ENCODE data around the gene GRK4. TPM values are rescaled to one million over a fixed set of nuclear protein-coding genes. Genes with fewer than 3 reads are reported as not detected.

GRK4 gene
- total RNA-seq, 2 donors from 2014 or later = 6.9 to 9.9 TPM

DNA sequence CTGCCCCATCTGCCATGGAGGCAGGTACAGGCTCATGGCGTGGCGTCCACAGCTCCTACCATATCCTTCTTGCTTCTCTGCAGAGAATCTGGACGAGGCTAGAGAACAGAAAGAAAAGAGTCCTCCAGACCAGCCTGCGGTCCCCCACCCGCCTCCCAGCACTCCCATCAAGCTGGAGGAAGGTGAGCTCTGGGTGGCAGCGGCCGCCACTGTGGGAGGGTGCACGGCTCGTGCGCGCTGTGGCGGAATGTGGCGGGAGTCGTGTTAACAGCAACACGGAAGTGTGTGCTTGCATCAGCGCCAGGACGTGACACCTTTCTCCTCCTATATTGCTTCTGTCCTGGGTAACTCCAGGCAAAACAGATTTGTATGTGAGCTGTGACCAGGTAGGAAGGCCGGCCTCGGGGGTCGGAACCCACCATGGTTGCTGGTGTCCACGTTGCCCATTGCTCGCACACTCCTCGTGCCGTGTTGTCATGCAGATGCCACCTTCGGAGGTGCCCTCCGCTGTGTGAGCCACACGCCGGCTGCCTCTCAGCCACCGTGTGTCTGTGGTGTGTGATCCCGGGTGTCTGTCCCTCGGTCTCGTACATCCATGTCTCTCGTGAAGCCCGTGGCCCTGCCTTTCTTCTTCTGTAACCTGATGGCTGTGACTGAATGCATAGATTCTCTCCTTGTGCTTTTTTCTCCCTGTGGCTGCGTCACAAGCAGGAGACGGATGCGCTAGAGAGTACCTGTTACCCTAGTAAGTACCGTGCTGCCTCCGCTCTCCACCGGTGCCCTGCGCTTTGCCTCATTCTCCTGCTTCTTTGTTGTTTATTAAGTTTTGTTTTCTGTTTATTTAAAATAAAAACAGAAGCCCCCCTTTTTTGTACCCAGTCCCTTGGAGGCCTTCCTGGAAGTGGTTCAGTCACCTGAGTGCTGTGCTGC, 37.2 kb upstream of the GRK4 start:
- ATAC-seq (ENCODE audit: insufficient number of reproducible peaks, low FRiP score, low read depth) (no peak), DNase-seq (ENCODE audit: low spot score) (no peak)
- TF ChIP-seq, protein P1, sequence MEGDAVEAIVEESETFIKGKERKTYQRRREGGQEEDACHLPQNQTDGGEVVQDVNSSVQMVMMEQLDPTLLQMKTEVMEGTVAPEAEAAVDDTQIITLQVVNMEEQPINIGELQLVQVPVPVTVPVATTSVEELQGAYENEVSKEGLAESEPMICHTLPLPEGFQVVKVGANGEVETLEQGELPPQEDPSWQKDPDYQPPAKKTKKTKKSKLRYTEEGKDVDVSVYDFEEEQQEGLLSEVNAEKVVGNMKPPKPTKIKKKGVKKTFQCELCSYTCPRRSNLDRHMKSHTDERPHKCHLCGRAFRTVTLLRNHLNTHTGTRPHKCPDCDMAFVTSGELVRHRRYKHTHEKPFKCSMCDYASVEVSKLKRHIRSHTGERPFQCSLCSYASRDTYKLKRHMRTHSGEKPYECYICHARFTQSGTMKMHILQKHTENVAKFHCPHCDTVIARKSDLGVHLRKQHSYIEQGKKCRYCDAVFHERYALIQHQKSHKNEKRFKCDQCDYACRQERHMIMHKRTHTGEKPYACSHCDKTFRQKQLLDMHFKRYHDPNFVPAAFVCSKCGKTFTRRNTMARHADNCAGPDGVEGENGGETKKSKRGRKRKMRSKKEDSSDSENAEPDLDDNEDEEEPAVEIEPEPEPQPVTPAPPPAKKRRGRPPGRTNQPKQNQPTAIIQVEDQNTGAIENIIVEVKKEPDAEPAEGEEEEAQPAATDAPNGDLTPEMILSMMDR (IDR thresholded peaks at IDR 0.05) = no peak
- Histone ChIP-seq H3K9me3 (no peaks in the 10 kb centered on the region), H3K27me3 (replicated peaks; ENCODE audit: insufficient read depth) (no peaks in the 10 kb centered on the region), H3K4me1 (ENCODE audit: control insufficient read depth in 1 of 2, low read depth in 2 of 2) (no peaks in the 10 kb centered on the region), H3K4me3 (no peak overlapping the region), H3K36me3 (peaks cover 49% of the 10 kb centered on the region), H3K27ac (no peak overlapping the region)

DNA sequence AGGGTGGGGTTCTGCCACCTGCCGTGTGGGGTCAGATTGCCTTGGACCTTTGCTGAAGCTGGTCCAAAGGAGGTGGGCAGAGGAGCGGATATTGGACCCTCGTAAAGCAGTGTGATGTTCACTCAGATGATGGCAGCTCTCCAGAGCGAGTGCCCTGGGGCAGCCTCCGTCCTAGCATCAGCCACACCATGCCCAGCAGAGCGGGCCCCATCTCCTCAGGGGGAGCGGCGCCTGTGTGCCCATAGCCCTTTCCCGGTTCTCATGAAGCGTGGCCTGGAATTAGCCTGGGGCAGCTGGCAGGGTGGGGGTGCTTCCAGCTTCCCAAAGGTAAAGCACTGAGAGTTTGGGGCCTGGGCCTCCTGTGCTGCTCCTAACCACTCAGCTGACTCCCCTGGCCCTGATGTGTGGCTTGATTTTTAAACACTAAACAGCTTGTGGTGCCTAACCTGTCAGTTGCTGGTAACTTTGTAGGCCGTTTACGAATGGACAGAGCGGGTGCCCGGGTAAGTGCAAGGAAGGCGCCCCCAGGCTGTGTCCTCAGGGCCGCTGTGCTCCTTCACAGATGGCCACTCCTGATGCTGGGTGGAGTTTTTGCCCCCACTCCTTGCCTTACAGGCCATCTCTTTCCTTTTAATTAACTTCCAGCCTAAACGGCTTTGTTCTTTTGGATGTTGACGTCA, 36.2 kb upstream of the GRK4 start:
- DNase-seq (ENCODE audit: low spot score) (peak; percentile 1), ATAC-seq (ENCODE audit: insufficient number of reproducible peaks, low FRiP score, low read depth) (no peak)
- Histone ChIP-seq H3K27ac (no peak overlapping the region), H3K36me3 (peaks cover 49% of the 10 kb centered on the region), H3K4me1 (ENCODE audit: control insufficient read depth in 1 of 2, low read depth in 2 of 2) (no peaks in the 10 kb centered on the region), H3K4me3 (no peak overlapping the region), H3K27me3 (replicated peaks; ENCODE audit: insufficient read depth) (no peaks in the 10 kb centered on the region), H3K9me3 (no peaks in the 10 kb centered on the region)
- TF ChIP-seq, protein P1 (IDR thresholded peaks at IDR 0.05) = no peak

DNA sequence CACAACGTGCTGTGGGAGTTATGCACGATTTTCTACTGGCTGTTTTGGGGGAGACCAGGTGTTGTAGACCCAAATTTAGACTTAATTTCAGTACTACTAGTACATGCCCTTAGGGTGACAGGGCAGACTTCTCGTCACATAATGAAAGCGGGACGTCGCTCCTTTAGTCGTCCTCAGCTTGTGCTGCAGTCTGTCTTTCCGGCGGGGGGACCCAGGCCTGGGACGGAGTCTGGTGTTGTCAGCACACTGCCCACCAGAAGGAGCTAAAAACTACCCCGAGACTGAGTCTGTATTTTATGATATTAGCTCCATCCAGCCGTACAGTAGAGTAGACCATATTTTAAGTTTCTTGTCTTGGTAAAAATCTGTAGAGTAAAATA, 35.7 kb upstream of the GRK4 start:
- DNase-seq (ENCODE audit: low spot score) (peak; percentile 0), ATAC-seq (ENCODE audit: insufficient number of reproducible peaks, low FRiP score, low read depth) (no peak)
- Histone ChIP-seq H3K9me3 (no peaks in the 10 kb centered on the region), H3K27me3 (replicated peaks; ENCODE audit: insufficient read depth) (no peaks in the 10 kb centered on the region), H3K27ac (no peak overlapping the region), H3K4me3 (no peak overlapping the region), H3K36me3 (peaks cover 49% of the 10 kb centered on the region), H3K4me1 (ENCODE audit: control insufficient read depth in 1 of 2, low read depth in 2 of 2) (peaks cover 0 to 4% of the 10 kb centered on the region in 2 donors)
- TF ChIP-seq, protein P1 (IDR thresholded peaks at IDR 0.05) = no peak

DNA sequence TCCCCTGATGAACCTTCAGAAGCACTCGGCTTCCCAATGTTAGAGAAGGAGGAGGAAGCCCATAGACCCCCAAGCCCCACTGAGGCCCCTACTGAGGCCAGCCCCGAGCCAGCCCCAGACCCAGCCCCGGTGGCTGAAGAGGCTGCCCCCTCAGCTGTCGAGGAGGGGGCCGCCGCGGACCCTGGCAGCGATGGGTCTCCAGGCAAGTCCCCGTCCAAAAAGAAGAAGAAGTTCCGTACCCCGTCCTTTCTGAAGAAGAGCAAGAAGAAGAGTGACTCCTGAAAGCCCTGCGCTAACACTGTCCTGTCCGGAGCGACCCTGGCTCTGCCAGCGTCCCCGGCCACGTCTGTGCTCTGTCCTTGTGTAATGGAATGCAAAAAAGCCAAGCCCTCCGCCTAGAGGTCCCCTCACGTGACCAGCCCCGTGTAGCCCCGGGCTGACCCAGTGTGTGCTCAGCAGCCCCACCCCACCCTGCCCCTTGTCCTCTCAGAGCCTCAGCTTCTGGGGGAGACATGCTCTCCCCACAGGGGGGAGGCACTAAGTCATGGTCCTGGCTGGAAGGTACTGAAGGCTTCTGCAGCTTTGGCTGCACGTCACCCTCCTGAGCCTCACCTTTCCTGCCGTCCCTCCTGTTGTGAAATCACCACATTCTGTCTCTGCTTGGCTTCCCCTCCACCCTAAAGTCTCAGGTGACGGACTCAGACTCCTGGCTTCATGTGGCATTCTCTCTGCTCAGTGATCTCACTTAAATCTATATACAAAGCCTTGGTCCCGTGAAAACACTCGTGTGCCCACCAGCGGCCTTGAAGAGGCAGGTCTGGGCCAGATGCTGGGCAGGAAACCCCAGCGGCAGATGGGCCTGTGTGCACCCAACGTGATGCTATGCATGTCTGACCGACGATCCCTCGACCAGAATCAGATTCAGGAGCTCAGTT, 34.9 kb upstream of the GRK4 start:
- TF ChIP-seq, protein P1 (IDR thresholded peaks at IDR 0.05) = no peak
- ATAC-seq (ENCODE audit: insufficient number of reproducible peaks, low FRiP score, low read depth) = no peak
- peak; percentile 0 for DNase-seq (ENCODE audit: low spot score)

More for the DNA sequence above, 34.9 kb upstream of the GRK4 start:
- H3K9me3 ChIP-seq = no peaks in the 10 kb centered on the region
- H3K27ac ChIP-seq = no peak overlapping the region
- peaks cover under 1 to 12% of the 10 kb centered on the region in 2 donors for H3K4me1 ChIP-seq (ENCODE audit: control insufficient read depth in 1 of 2, low read depth in 2 of 2)
- H3K27me3 ChIP-seq (replicated peaks; ENCODE audit: insufficient read depth) = no peaks in the 10 kb centered on the region
- peaks cover 49% of the 10 kb centered on the region for H3K36me3 ChIP-seq
- no peak overlapping the region for H3K4me3 ChIP-seq

Measured in thoracic aorta (tissue), 2 donors.